Erythroblast (primary cell): ENCODE results near the gene TBK1.

ENCODE experiments used
- GATA1 ChIP-seq: IDR thresholded peaks from 2 replicates; pipeline ENCODE4 v1.6.1; 2011; ENCODE audit warnings: low read depth, mild to moderate bottlenecking, control low read depth, low read length, moderate library complexity
- POLR2A ChIP-seq: IDR thresholded peaks from 2 replicates; pipeline ENCODE4 v1.6.1; 2011; ENCODE audit warnings: mild to moderate bottlenecking, low read length

- TF ChIP-seq POLR2A (no peak), GATA1 (no peak)
These were observed 21.3 kb downstream of the TBK1 start for GRCh38 chr12:64473176-64473575.
